GM06990 (cell line): Measurements from ENCODE around the gene TM4SF4.

Experiments used
- DNase-seq: peaks from one replicate; pipeline ENCODE4 v3.0.0-alpha.2; 2011; ENCODE audit not compliant: insufficient read length; ENCODE audit errors: extremely low read depth
- H3K27me3 ChIP-seq: replicated peaks from 2 replicates; pipeline ENCODE4 v1.6.0; 2011; ENCODE audit warnings: low read length; ENCODE audit not compliant: control insufficient read depth, insufficient read depth
- H3K36me3 ChIP-seq: 2 replicates; pipeline ENCODE4 v1.5.1; 2011; ENCODE audit warnings: low read length; ENCODE audit not compliant: control insufficient read depth, insufficient read depth
- H3K4me3 ChIP-seq: replicated peaks from 2 replicates; pipeline ENCODE4 v1.5.1; 2011; ENCODE audit warnings: low read depth, mild to moderate bottlenecking, control low read depth, low read length
- TF ChIP-seq, protein P1 (sequence below): IDR thresholded peaks from 2 replicates; pipeline ENCODE4 v1.5.1; 2011; ENCODE audit warnings: low read length, control low read depth, mild to moderate bottlenecking, inconsistent platforms; ENCODE audit not compliant: insufficient read depth, poor library complexity, severe bottlenecking

TM4SF4 gene

DNA sequence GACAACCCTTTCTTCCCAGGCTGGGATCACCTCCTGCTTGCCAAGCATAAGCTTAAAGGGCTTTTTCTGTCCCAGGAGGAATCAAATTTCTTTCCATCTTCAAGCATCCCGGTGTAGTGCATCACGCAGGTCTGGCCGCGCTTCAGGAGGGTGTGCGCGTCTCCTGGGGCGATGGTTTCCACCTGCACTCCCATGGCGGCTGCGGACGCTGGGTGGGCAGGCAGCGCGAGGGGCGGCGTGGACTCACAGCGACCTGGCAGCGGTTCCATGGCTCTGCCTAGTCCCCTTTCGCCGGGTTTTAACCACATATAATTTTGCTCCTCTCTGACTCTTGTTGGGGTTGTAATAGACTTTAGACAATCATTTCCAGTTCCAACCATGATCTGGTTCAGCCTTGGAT, 10.6 kb upstream of the TM4SF4 start:
- no peaks in the 10 kb centered on the region for H3K36me3 ChIP-seq
- no peak for DNase-seq
- TF ChIP-seq, protein P1, sequence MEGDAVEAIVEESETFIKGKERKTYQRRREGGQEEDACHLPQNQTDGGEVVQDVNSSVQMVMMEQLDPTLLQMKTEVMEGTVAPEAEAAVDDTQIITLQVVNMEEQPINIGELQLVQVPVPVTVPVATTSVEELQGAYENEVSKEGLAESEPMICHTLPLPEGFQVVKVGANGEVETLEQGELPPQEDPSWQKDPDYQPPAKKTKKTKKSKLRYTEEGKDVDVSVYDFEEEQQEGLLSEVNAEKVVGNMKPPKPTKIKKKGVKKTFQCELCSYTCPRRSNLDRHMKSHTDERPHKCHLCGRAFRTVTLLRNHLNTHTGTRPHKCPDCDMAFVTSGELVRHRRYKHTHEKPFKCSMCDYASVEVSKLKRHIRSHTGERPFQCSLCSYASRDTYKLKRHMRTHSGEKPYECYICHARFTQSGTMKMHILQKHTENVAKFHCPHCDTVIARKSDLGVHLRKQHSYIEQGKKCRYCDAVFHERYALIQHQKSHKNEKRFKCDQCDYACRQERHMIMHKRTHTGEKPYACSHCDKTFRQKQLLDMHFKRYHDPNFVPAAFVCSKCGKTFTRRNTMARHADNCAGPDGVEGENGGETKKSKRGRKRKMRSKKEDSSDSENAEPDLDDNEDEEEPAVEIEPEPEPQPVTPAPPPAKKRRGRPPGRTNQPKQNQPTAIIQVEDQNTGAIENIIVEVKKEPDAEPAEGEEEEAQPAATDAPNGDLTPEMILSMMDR, result no peak
- H3K27me3 ChIP-seq, result no peaks in the 10 kb centered on the region
- H3K4me3 ChIP-seq, result no peak overlapping the region

DNA sequence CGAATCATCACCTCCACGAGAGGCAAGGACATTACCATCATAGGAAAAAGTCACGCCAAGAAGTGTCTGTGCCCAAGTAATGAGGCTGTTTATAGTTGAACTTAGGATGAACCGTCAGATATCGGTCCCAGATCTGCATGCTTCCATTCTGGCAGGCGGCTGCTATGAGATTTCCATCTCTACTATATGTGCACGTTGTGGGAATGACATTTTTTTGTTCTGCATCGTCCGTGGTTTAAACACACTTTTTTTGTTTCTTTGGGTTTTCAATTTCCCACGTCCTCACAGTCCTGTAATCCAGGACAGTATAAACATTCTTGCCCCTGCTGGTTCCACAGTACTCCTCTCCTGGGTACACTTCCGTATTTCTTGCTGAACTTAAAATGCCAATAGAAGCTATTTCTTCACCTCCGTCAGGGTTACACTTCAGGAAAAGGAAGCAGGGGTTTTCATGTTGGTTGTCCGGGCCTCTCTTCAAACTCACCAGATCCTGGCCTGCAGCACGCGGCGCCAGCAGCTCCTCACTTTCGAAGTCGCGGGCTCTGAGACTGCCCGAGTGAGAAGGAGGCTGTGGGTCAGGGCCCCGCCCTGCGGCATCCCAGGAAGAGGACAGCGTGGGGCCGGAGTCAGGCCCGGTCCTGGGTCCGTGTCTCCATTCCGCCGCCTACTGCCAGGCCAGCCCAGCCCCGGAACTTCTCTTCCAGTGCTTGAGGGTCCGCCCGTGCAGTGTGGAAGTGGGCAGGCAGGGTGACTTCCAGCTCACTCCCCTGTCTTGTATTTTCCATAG, 9.8 kb upstream of the TM4SF4 start:
- TF ChIP-seq, protein P1, result no peak
- DNase-seq, result no peak

DNA sequence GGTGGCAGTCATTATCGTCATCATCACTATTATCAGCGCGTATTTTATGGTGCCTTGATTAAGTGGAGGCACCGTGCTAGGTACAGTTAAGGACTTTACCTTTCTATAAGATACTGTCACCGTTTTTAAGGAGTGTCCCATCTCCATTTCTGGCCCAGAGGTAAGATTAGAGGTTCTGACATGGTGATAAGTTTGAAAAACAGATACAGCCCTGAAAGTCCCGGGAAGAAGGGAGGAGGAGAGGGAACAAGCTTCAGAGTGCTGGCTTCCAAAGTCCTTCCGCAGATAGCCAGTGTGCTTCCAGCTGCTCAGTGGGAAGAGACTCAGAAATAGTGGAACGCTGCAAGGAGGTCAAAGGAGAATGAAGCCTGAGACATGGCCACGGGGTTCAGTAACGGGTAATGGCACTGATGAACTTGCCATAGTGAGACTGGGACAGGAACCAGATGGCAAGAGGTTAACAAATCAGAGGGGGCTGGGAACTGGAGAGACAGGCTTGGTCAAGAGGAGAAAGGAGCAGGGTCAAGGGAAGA, 9.1 kb upstream of the TM4SF4 start:
- no peaks in the 10 kb centered on the region for H3K27me3 ChIP-seq
- no peak for DNase-seq
- TF ChIP-seq, protein P1, result no peak
- H3K4me3 ChIP-seq, result no peak overlapping the region
- no peaks in the 10 kb centered on the region for H3K36me3 ChIP-seq

More for the DNA sequence above, 9.8 kb upstream of the TM4SF4 start:
- Histone ChIP-seq H3K27me3 (no peaks in the 10 kb centered on the region), H3K4me3 (no peak overlapping the region), H3K36me3 (no peaks in the 10 kb centered on the region)

DNA sequence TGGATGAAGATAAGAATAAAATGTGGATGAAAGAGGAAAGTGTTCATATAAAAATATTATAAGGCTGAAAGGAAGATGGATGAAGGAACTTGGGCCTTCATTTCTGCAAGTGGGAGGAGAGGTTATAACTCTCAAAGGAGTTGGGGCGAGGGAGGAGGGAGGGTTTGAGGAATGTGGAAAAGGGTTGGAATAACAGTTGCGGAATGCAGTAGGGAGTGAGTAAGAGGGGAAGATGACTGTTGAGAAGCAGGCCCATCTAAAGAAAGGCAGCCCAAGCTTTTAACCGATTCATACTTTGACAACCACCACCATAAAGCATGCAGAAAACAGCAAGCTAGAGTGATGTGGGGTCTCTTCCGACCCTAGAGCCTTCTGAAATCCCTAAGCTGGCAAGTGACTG, 8.3 kb upstream of the TM4SF4 start:
- H3K27me3 ChIP-seq, result no peaks in the 10 kb centered on the region
- no peak for DNase-seq
- H3K36me3 ChIP-seq, result no peaks in the 10 kb centered on the region
- TF ChIP-seq, protein P1, result no peak
- H3K4me3 ChIP-seq, result no peak overlapping the region

DNA sequence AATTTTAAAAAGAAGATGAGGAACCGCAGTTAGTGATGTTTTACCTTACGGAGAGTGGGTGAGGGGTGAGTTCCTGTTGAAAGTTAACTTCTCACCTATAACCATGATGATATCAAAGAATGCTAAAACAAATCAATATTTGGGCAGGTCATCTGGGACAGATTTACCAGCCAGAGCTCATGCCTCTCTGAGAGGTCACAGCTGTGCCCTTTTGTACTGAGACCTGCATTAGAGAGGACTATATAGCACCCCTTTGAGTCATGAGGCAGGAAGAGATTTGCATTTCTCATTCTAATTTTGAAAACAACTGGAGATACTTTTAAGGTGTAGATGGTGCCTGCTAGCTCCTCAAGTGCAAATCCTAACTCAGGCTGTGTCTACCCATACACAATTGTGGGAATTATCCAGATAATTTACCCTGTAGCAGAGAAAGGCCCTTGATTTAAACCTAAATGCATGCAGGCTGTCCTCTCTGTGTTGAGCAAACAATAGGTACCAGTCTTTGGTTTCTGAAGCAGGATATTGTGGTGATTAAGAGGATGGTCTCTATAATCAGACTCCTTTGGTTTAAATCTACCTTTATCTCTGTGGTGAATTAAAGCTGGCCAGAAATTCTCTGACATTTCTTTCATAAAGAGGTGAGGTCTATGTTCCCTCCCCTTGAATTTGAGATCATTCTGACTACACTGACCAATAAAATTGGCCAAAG, 5.8 kb upstream of the TM4SF4 start:
- TF ChIP-seq, protein P1, result no peak
- H3K4me3 ChIP-seq, result no peak overlapping the region
- no peaks in the 10 kb centered on the region for H3K27me3 ChIP-seq
- no peaks in the 10 kb centered on the region for H3K36me3 ChIP-seq
- DNase-seq, result no peak
